GM21576 (cell line): Measurements from ENCODE around the gene C4A.
"Not testable (repeated sequence)": the region's sequence is repeated elsewhere in the genome, so short reads cannot be mapped to it uniquely, and the experiment has no call there.

Experiments
- ATAC-seq: cut with Tn5 transposase; IDR thresholded peaks from one replicate; pipeline ENCODE4 v1.9.1; 2021; ENCODE audit warnings: mild to moderate bottlenecking, moderate library complexity; ENCODE audit not compliant: unreplicated experiment

The C4A gene

GRCh38 chr6:31981744-31982143, at the start of gene C4A:
Gene C4A (plus strand): TSS chr6:31982057. CDS start chr6:31982108, 51 bp downstream.
- not testable (repeated sequence) for ATAC-seq

GRCh38 chr6:31932137-31932536, 49.7 kb upstream of the C4A start:
- not testable (repeated sequence) for ATAC-seq

- ATAC-seq = no peak
Measured at GRCh38 chr6:31933537-31933936, 48.3 kb upstream of the C4A start.

- ATAC-seq = no peak
Measured at GRCh38 chr6:31935021-31935420, 46.8 kb upstream of the C4A start.

GRCh38 chr6:31935823-31936222, 46.0 kb upstream of the C4A start:
- no peak for ATAC-seq

- ATAC-seq = no peak
Measured at GRCh38 chr6:31940256-31940664, 41.6 kb upstream of the C4A start.

- ATAC-seq = no peak
Measured at GRCh38 chr6:31943742-31944141, 38.1 kb upstream of the C4A start.

- ATAC-seq = no peak
Measured at GRCh38 chr6:31945154-31945506, 36.7 kb upstream of the C4A start.

GRCh38 chr6:31945507-31946369, 36.1 kb upstream of the C4A start, which contains the start of gene CFB:
Gene CFB (plus strand): TSS chr6:31946095. CDS start chr6:31946222, 127 bp downstream.
- ATAC-seq = no peak

GRCh38 chr6:31946370-31946885, 35.4 kb upstream of the C4A start:
- no peak for ATAC-seq

- ATAC-seq = no peak
Measured at GRCh38 chr6:31947070-31947675, 34.7 kb upstream of the C4A start.

GRCh38 chr6:31947864-31948263, 34.0 kb upstream of the C4A start:
- no peak for ATAC-seq

GRCh38 chr6:31948306-31948705, 33.6 kb upstream of the C4A start:
- ATAC-seq = no peak

GRCh38 chr6:31948753-31949413, 33.0 kb upstream of the C4A start:
- no peak for ATAC-seq

GRCh38 chr6:31949926-31950548, 31.8 kb upstream of the C4A start:
- no peak for ATAC-seq

- ATAC-seq = no peak
Measured at GRCh38 chr6:31952140-31952805, 29.6 kb upstream of the C4A start.

GRCh38 chr6:31952890-31953289, 29.0 kb upstream of the C4A start:
- no peak for ATAC-seq

- ATAC-seq = no peak
Measured at GRCh38 chr6:31954511-31954910, 27.3 kb upstream of the C4A start.

- no peak for ATAC-seq
Measured at GRCh38 chr6:31956796-31957195, 25.1 kb upstream of the C4A start.

GRCh38 chr6:31958412-31958740, 23.5 kb upstream of the C4A start:
- ATAC-seq = peak; percentile 5
